ENCODE results near the gene IER2. TPM values are rescaled to one million over a fixed set of nuclear protein-coding genes. Genes with fewer than 3 reads are reported as not detected.

IER2 gene
- total and polyA plus RNA-seq, 2 of the 8 experiments (the other 6 are each of a cell fraction or from before 2014, with no cell fraction given): 84.5 to 138 TPM

DNA sequence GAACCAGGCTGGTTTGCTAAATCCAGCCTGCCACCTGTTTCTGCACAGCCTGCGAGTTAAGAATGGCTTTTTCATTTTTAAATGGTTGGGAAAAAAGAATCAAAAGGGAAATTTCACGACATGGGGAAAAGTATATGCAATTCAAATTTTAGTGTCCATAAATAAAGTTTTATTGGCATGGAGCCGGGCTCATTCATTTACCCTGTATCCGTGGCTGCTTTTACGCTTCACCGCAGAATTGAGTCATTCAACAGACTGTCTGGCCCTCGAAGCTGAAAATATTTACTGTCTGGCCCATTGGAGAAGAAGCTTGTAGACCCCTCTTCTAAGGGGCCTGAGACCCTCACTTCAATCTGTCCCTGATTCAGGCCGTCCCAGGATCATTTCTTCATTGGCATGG, 26.1 kb downstream of the IER2 start:
- Histone ChIP-seq H3K27me3 (replicated peaks in 1 of 4; ENCODE audit: control insufficient read depth in 3 of 4, extremely low read depth in 1 of 4, insufficient read depth in 3 of 4, low read length in 3 of 4) (no peaks in the 10 kb centered on the region), H3K4me2 (ENCODE audit: insufficient read depth in 1 of 2, low read depth in 2 of 2, low read length in 2 of 2) (no peak overlapping the region), H4K5ac (ENCODE audit: insufficient read length, low read depth, low read length) (no peak overlapping the region), H2BK120ac (replicated peaks; ENCODE audit: low read depth, low read length) (no peak overlapping the region), H3K79me1 (ENCODE audit: low read depth, low read length) (no peaks in the 10 kb centered on the region), H4K8ac (ENCODE audit: extremely low read depth, insufficient read depth, low read length) (no peak overlapping the region), H2BK20ac (ENCODE audit: low read length) (no peak overlapping the region), H2AK5ac (ENCODE audit: low read depth, low read length) (no peak overlapping the region), H3K18ac (ENCODE audit: extremely low read depth, low read length) (no peak overlapping the region), H3K9me3 (ENCODE audit: insufficient read depth in 2 of 2, low read depth in 1 of 2, low read length in 1 of 2) (no peaks in the 10 kb centered on the region), H4K20me1 (replicated peaks in 1 of 2; ENCODE audit: control insufficient read depth in 1 of 2, insufficient read depth in 2 of 2, low read length in 2 of 2) (no peaks in the 10 kb centered on the region), H3K56ac (replicated peaks; ENCODE audit: insufficient read length, low read depth, low read length) (no peak overlapping the region), H3K4me3 (ENCODE audit: extremely low read depth in 1 of 4, insufficient read depth in 2 of 4, low read depth in 3 of 4, low read length in 4 of 4) (no peak overlapping the region), H4K91ac (replicated peaks; ENCODE audit: insufficient read length, low read length) (no peak overlapping the region), H3K23me2 (ENCODE audit: low read depth, low read length) (no peaks in the 10 kb centered on the region), H3K4me1 (replicated peaks in 1 of 4; ENCODE audit: control insufficient read depth in 3 of 4, insufficient read depth in 4 of 4, low read length in 3 of 4) (peaks cover 0 to 3% (median 0%) of the 10 kb centered on the region in 4 experiments; a peak in 1 of 7 replicates), H2AFZ (ENCODE audit: low read length) (no peak overlapping the region), H2BK12ac (ENCODE audit: low read depth, low read length) (peak overlapping the region; percentile 10; the same call in 1 of the 2 replicates), H3K4ac (replicated peaks; ENCODE audit: insufficient read length, low read depth, low read length) (no peak overlapping the region), H3K36me3 (ENCODE audit: control insufficient read depth in 2 of 4, insufficient read depth in 4 of 4, low read length in 3 of 4) (no peaks in the 10 kb centered on the region), H3K27ac (ENCODE audit: low read depth, low read length) (no peak overlapping the region), H3K9ac (replicated peaks in 1 of 4; ENCODE audit: extremely low read depth in 1 of 4, low read depth in 3 of 4, low read length in 3 of 4) (no peak overlapping the region), H3K14ac (ENCODE audit: insufficient read length) (no peak overlapping the region), H3K23ac (ENCODE audit: insufficient read length) (no peak overlapping the region), H3K79me2 (ENCODE audit: control insufficient read depth in 1 of 2, insufficient read depth in 2 of 2, low read length in 2 of 2) (no peaks in the 10 kb centered on the region), H2BK15ac (ENCODE audit: low read length) (no peak overlapping the region), H2BK5ac (ENCODE audit: low read depth, low read length) (no peak overlapping the region)
- ChIA-PET CTCF (ENCODE audit: partially characterized antibody) (interaction anchor here (1.1 to 1.7 kb wide), 5 partner anchors 10 to 86 kb away, joined by 3 to 5 read pairs (median 3); no protein-coding TSS in a partner anchor), POLR2A (ENCODE audit: partially characterized antibody) (interaction anchor here (1.2 to 9.8 kb wide), 7 partner anchors 7 to 57 kb away, joined by 3 to 67 read pairs (median 19); no protein-coding TSS in a partner anchor)
- FAIRE-seq (no peak), DNase-seq (ENCODE audit: low read depth in 1 of 2, low spot score in 2 of 2) (no peak)
- WGBS, 2 experiments (ENCODE audit: extremely low coverage in 1 of 2, insufficient coverage in 1 of 2, insufficient read length in 1 of 2, insufficient replicate concordance in 2 of 2, low coverage in 1 of 2, low lambda C conversion rate in 2 of 2, missing lambda C conversion rate in 1 of 2): 87% methylated on average over 8 of the region's 8 CpGs; no CpG with 5 or more reads in 1 of the 2 experiments
- no peak for TF ChIP-seq HDAC6 (IDR thresholded peaks at IDR 0.05; ENCODE audit: low read depth, low read length)
- TF ChIP-seq ASH2L (IDR thresholded peaks at IDR 0.05; ENCODE audit: low read length): no peak
- TF ChIP-seq KDM5A (IDR thresholded peaks at IDR 0.05; ENCODE audit: low read length): no peak
- no peak for TF ChIP-seq NANOG (IDR thresholded peaks at IDR 0.05; ENCODE audit: insufficient read depth, low read depth, low read length, poor library complexity, severe bottlenecking)
- no peak for TF ChIP-seq TEAD4 (IDR thresholded peaks at IDR 0.05; ENCODE audit: low read depth, low read length)
- TF ChIP-seq CEBPB (IDR thresholded peaks at IDR 0.05; ENCODE audit: low read depth, low read length): no peak
- TF ChIP-seq TBP (IDR thresholded peaks at IDR 0.05; ENCODE audit: low read depth, low read length): no peak
- no peak for TF ChIP-seq JUND (IDR thresholded peaks at IDR 0.05; ENCODE audit: low read length)
- TF ChIP-seq SP4 (IDR thresholded peaks at IDR 0.05; ENCODE audit: low read length): no peak
- no peak for TF ChIP-seq MAFK (IDR thresholded peaks at IDR 0.05; ENCODE audit: low read depth, low read length)
- no peak for TF ChIP-seq BCL11A (IDR thresholded peaks at IDR 0.05; ENCODE audit: low read depth in 2 of 2, low read length in 2 of 2)
- TF ChIP-seq KDM1A (IDR thresholded peaks at IDR 0.05; ENCODE audit: borderline replicate concordance, low read length): no peak
- TF ChIP-seq MAX (IDR thresholded peaks at IDR 0.05): no peak
- TF ChIP-seq TAF1 (IDR thresholded peaks at IDR 0.05; ENCODE audit: low read depth, low read length): no peak
- TF ChIP-seq CHD2 (IDR thresholded peaks at IDR 0.05; ENCODE audit: low read length): no peak
- no peak for TF ChIP-seq BACH1 (IDR thresholded peaks at IDR 0.05; ENCODE audit: low read length)

Data from H1 (cell line).